Liver (tissue), 9 donors: ENCODE results near the gene CLEC16A. TPM values are rescaled to one million over a fixed set of nuclear protein-coding genes. Genes with fewer than 3 reads are reported as not detected.

ENCODE experiments used
- DNase-seq: peaks from one replicate; pipeline ENCODE4 v3.0.0-alpha.2; 2017; ENCODE audit warnings: low spot score
- H3K27ac ChIP-seq, 2 donors: one replicate each; pipeline ENCODE4 v1.7.0; 2013; ENCODE audit warnings: inconsistent platforms in 2 of 2, low read length in 2 of 2, control low read depth in 1 of 2, low read depth in 1 of 2, mild to moderate bottlenecking in 1 of 2
- H3K27me3 ChIP-seq, 4 donors: one replicate each; pipeline versions ENCODE4 v1.6.1 to v1.7.0; 2013; ENCODE audit warnings: low read length in 3 of 4, inconsistent platforms in 1 of 4, mild to moderate bottlenecking in 1 of 4, moderate library complexity in 1 of 4; ENCODE audit not compliant: control insufficient read depth in 4 of 4, insufficient read depth in 4 of 4
- H3K36me3 ChIP-seq, 4 donors: one replicate each; pipeline versions ENCODE4 v1.6.1 to v1.7.0; 2013; ENCODE audit warnings: low read length in 3 of 4, mild to moderate bottlenecking in 3 of 4, low read depth in 1 of 4, moderate library complexity in 1 of 4; ENCODE audit not compliant: control insufficient read depth in 4 of 4, insufficient read depth in 3 of 4
- H3K4me1 ChIP-seq, 4 donors: one replicate each; pipeline versions ENCODE4 v1.6.1 to v1.7.0; 2013; ENCODE audit warnings: low read length in 3 of 4, mild to moderate bottlenecking in 3 of 4, moderate library complexity in 1 of 4; ENCODE audit not compliant: control insufficient read depth in 4 of 4, insufficient read depth in 4 of 4
- H3K4me3 ChIP-seq, 3 donors: one replicate each; pipeline versions ENCODE4 v1.6.1 to v1.7.0; 2013; ENCODE audit warnings: low read length in 3 of 3, control low read depth in 1 of 3, low read depth in 1 of 3, mild to moderate bottlenecking in 1 of 3
- H3K9ac ChIP-seq, 2 donors: one replicate each; pipeline ENCODE4 v1.7.0; 2013; ENCODE audit warnings: low read length in 2 of 2, mild to moderate bottlenecking in 2 of 2, moderate library complexity in 2 of 2, control low read depth in 1 of 2, low read depth in 1 of 2
- H3K9me3 ChIP-seq, 4 donors: one replicate each; pipeline versions ENCODE4 v1.6.1 to v1.7.0; 2013; ENCODE audit warnings: low read length in 3 of 4; ENCODE audit not compliant: control insufficient read depth in 4 of 4
- CTCF ChIP-seq: fragments of 150-350 bp; IDR thresholded peaks from 2 replicates; pipeline ENCODE4 v1.5.1; 2017; ENCODE audit warnings: improper control_type of control experiment, low read depth, low read length; ENCODE audit not compliant: missing input control
- EGR1 ChIP-seq, 2 donors: IDR thresholded peaks; 2 replicates each; pipeline ENCODE4 v1.6.1; 2016 to 2018; ENCODE audit warnings: antibody characterized with exemption in 2 of 2, low read depth in 2 of 2
- FOXA1 ChIP-seq: IDR thresholded peaks from 2 replicates; pipeline ENCODE4 v1.6.1; 2016; ENCODE audit warnings: antibody characterized with exemption
- FOXA2 ChIP-seq: IDR thresholded peaks from 2 replicates; pipeline ENCODE4 v1.6.1; 2016; ENCODE audit warnings: antibody characterized with exemption
- GABPA ChIP-seq, 2 donors: IDR thresholded peaks in 1 of 2; conservative IDR thresholded peaks in 1 of 2; 2 replicates each; pipeline ENCODE4 v1.6.1; 2016; ENCODE audit warnings: antibody characterized with exemption in 2 of 2, mild to moderate bottlenecking in 1 of 2, moderate library complexity in 1 of 2
- HNF4A ChIP-seq, 2 donors: conservative IDR thresholded peaks; 2 replicates each; pipeline ENCODE4 v1.6.1; 2016; ENCODE audit warnings: antibody characterized with exemption in 2 of 2, mild to moderate bottlenecking in 2 of 2
- JUND ChIP-seq, 2 donors: IDR thresholded peaks; 2 replicates each; pipeline ENCODE4 v1.6.1; 2016; ENCODE audit warnings: antibody characterized with exemption in 2 of 2
- MAX ChIP-seq: IDR thresholded peaks from 2 replicates; pipeline ENCODE4 v1.6.1; 2016; ENCODE audit warnings: antibody characterized with exemption
- NR2F2 ChIP-seq: IDR thresholded peaks from 2 replicates; pipeline ENCODE4 v1.6.1; 2016; ENCODE audit warnings: antibody characterized with exemption
- RAD21 ChIP-seq, 2 donors: IDR thresholded peaks; 2 replicates each; pipeline ENCODE4 v1.6.1; 2016; ENCODE audit warnings: antibody characterized with exemption in 2 of 2, mild to moderate bottlenecking in 2 of 2
- REST ChIP-seq: IDR thresholded peaks from 2 replicates; pipeline ENCODE4 v1.6.1; 2016; ENCODE audit warnings: antibody characterized with exemption, mild to moderate bottlenecking
- RXRA ChIP-seq, 2 donors: IDR thresholded peaks; 2 replicates each; pipeline ENCODE4 v1.6.1; 2017 to 2018; ENCODE audit warnings: antibody characterized with exemption in 2 of 2, mild to moderate bottlenecking in 1 of 2
- TAF1 ChIP-seq: conservative IDR thresholded peaks from 2 replicates; pipeline ENCODE4 v1.6.1; 2016; ENCODE audit warnings: antibody characterized with exemption, mild to moderate bottlenecking
- YY1 ChIP-seq: IDR thresholded peaks from 2 replicates; pipeline ENCODE4 v1.6.1; 2016; ENCODE audit warnings: antibody characterized with exemption, mild to moderate bottlenecking
- ZBTB33 ChIP-seq: IDR thresholded peaks from 2 replicates; pipeline ENCODE4 v1.6.1; 2016; ENCODE audit warnings: antibody characterized with exemption
- WGBS: extraction: QIAGEN DNeasy Blood & Tissue Kit; methylation state at CpG from one replicate; pipeline ENCODE4 v1.1.7; 2013; 5-methylcytosine and 5-hydroxymethylcytosine counted together
- polyA plus RNA-seq, 2 donors: library from polyadenylated mRNA; stranded (reverse) in 1 of 2; unstranded in 1 of 2; fragments of 200-250 nt in 1 of 2; fragments of >200 nt in 1 of 2; fragmentation: Nextera tagmentation in 1 of 2; extraction: Ambion mirVana in 1 of 2; gene quantifications; one replicate each; pipeline versions ENCODE4 v1.2.1 to v1.2.3, GENCODE V29; 2013 to 2015
- total RNA-seq, 2 donors: library from RNA; depleted of rRNA; stranded (reverse); fragments of >200 nt; gene quantifications; one replicate each; pipeline ENCODE4 v1.2.3, GENCODE V29; 2014
- donor health status: healthy.
- donor health status: healthy.
- donor health status: healthy.
- donor health status: healthy.
- donor health status: healthy.

CLEC16A gene
- total and polyA plus RNA-seq, 4 donors: 9.7 to 23.0 (median 17.4) TPM

- Histone ChIP-seq H3K27me3 (no peaks in the 10 kb centered on the region), H3K27ac (no peak overlapping the region), H3K9ac (no peak overlapping the region), H3K4me3 (no peak overlapping the region), H3K4me1 (no peaks in the 10 kb centered on the region), H3K36me3 (peaks cover 0 to 1% (median 0%) of the 10 kb centered on the region in 4 donors), H3K9me3 (no peaks in the 10 kb centered on the region)
- 96% methylated on average over 4 of the region's 4 CpGs for WGBS
- TF ChIP-seq TAF1: no peak
- TF ChIP-seq YY1: no peak
- TF ChIP-seq RXRA (IDR thresholded peaks at IDR 0.05): no peak
- no peak for TF ChIP-seq NR2F2
- TF ChIP-seq FOXA2: no peak
- TF ChIP-seq MAX: no peak
- no peak for TF ChIP-seq GABPA (IDR thresholded peaks at IDR 0.05 in 1 of 2, conservative IDR thresholded peaks at IDR 0.05 in 1 of 2)
- TF ChIP-seq EGR1 (IDR thresholded peaks at IDR 0.05; ENCODE audit: low read depth in 2 of 2): no peak
- DNase-seq: no peak
Measured at GRCh38 chr16:11159282-11159681, 214.9 kb downstream of the CLEC16A start.

GRCh38 chr16:11160676-11161115 lies 216.3 kb downstream of the CLEC16A start:
- 90% methylated on average over 4 of the region's 4 CpGs for WGBS
- TF ChIP-seq REST (no peak), MAX (no peak), TAF1 (no peak), GABPA (IDR thresholded peaks at IDR 0.05 in 1 of 2, conservative IDR thresholded peaks at IDR 0.05 in 1 of 2) (no peak)
- Histone ChIP-seq H3K9ac (no peak overlapping the region), H3K9me3 (no peaks in the 10 kb centered on the region), H3K4me3 (no peak overlapping the region), H3K4me1 (no peaks in the 10 kb centered on the region), H3K27ac (no peak overlapping the region), H3K27me3 (no peaks in the 10 kb centered on the region), H3K36me3 (peaks cover 0 to 1% (median 0%) of the 10 kb centered on the region in 4 donors)
- no peak for DNase-seq

GRCh38 chr16:11161439-11161838 lies 217.1 kb downstream of the CLEC16A start:
- H3K9ac ChIP-seq: no peak overlapping the region
- no peak overlapping the region for H3K27ac ChIP-seq
- no peak for DNase-seq
- no peaks in the 10 kb centered on the region for H3K9me3 ChIP-seq
- H3K36me3 ChIP-seq: peaks cover 0 to 1% (median under 1%) of the 10 kb centered on the region in 4 donors
- no peak overlapping the region for H3K4me3 ChIP-seq
- WGBS: 91% methylated on average over 6 of the region's 6 CpGs
- no peaks in the 10 kb centered on the region for H3K27me3 ChIP-seq
- TF ChIP-seq GABPA (IDR thresholded peaks at IDR 0.05 in 1 of 2, conservative IDR thresholded peaks at IDR 0.05 in 1 of 2) (no peak), RAD21 (IDR thresholded peaks at IDR 0.05) (no peak), CTCF (no peak), JUND (IDR thresholded peaks at IDR 0.05) (no peak), TAF1 (no peak), HNF4A (conservative IDR thresholded peaks at IDR 0.05) (no peak), MAX (no peak), ZBTB33 (no peak), REST (no peak), NR2F2 (no peak), FOXA1 (no peak), RXRA (IDR thresholded peaks at IDR 0.05) (no peak), YY1 (no peak)
- H3K4me1 ChIP-seq: no peaks in the 10 kb centered on the region
